PC-3 (cell line): ENCODE results near the gene BMP5.

Experiments
- CTCF ChIP-seq: fragments of 300-600 bp; sonication (generic); conservative IDR thresholded peaks from 2 replicates; pipeline ENCODE4 v1.5.1; 2017; ENCODE audit warnings: antibody characterized with exemption, low read depth, mild to moderate bottlenecking, low read length
- EZH2 ChIP-seq: fragments of 300-600 bp; sonication (generic); IDR thresholded peaks from one replicate; pipeline ENCODE4 v1.6.1; 2017; ENCODE audit warnings: antibody characterized with exemption, mild to moderate bottlenecking, low read length; ENCODE audit not compliant: unreplicated experiment

GRCh38 chr6:55708711-55709110 lies 166.7 kb downstream of the BMP5 start:
- TF ChIP-seq CTCF (no peak), EZH2 (no peak)
